ENCODE measurements around the gene SORCS2.

SORCS2 gene

GRCh38 chr4:7500404-7500803 lies 308.1 kb downstream of the SORCS2 start:
- no peak for DNase-seq

GRCh38 chr4:7501314-7501713 lies 309.0 kb downstream of the SORCS2 start:
- DNase-seq = no peak

- no peak for DNase-seq
Observed at GRCh38 chr4:7501873-7502272, 309.5 kb downstream of the SORCS2 start.

DNA sequence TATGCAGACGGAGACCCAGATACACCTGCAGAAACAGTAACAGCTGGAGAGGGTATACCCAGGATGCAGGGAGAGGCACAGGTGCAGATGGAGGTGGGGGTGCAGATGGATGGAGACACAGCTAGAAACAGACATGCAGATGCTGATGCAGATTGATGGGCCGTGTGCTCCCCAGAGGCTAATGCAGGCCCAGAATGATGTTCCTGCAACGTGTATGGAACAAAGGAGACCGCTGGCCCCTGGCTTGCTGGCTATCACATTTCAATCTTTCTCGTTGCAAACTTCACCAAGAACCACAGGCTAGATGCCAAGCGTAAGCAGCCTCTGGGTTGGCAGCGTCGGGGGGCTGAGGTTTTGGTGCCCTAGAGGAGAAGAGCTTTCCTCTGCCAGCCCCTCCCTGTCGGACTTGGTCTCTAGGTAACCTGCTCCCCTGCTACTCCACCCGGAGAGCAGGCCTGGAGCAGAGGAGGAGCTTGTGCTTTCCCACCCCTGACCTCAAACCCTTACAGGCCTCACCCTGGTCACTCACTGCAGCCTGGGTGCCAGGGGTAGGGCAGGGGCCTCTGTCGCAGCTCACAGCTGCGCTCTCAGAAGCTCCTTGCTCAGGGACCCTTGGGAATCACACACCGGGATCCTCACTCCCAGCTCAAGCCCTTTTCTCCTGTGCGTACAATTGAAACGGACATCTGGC lies 311.4 kb downstream of the SORCS2 start:
- no peak for DNase-seq

- no peak for DNase-seq
Observed at GRCh38 chr4:7505116-7505900, 313.0 kb downstream of the SORCS2 start.

- peak; percentile 1 for DNase-seq
Observed at GRCh38 chr4:7506119-7506518, 313.8 kb downstream of the SORCS2 start.

GRCh38 chr4:7506572-7506971 lies 314.2 kb downstream of the SORCS2 start:
- DNase-seq = no peak

GRCh38 chr4:7507381-7507780 lies 315.0 kb downstream of the SORCS2 start:
- no peak for DNase-seq

DNA sequence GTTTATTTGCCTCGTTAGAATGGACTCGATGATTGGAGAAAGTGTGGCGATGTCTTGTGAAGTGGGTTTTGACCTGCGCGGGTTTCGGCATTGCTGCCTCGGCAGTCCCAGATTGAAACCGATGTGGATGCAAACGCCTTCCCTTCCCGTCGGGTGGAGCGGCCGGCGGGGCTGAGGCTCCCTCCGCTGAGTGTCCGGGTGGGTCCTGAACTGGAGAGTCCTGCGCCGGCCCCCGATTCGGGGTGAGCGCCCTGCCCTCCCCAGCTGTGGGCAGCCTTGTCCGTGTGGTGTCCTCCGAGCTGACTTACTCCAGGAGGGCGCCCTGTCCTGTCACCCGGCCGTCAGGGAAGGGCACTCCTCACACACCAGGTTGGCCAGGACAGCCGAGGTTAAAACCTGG lies 317.7 kb downstream of the SORCS2 start:
- DNase-seq = no peak

- no peak for DNase-seq
Observed at GRCh38 chr4:7510538-7510937, 318.2 kb downstream of the SORCS2 start.

DNA sequence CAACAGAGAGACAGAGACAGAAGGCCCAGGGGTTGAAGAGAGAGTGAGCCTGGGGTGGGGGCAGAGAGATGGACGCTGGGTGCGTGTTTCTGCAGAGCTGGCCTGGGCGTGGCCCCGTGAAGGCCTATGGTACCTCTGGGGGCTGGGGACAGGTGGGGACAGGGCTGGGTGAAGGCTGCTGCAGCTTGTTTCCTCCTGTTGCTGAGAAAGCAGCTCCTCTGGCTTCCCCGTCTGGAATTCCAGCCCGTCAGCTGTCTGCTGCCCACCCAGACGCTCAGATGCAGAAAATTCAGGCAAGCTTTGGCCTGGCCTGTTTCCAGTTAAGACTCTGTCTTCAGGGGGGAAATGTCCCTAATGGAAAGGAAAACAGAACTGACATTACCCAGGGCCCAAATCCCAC lies 319.2 kb downstream of the SORCS2 start:
- DNase-seq = no peak

- no peak for DNase-seq
Observed at GRCh38 chr4:7512428-7512827, 320.1 kb downstream of the SORCS2 start.

DNA sequence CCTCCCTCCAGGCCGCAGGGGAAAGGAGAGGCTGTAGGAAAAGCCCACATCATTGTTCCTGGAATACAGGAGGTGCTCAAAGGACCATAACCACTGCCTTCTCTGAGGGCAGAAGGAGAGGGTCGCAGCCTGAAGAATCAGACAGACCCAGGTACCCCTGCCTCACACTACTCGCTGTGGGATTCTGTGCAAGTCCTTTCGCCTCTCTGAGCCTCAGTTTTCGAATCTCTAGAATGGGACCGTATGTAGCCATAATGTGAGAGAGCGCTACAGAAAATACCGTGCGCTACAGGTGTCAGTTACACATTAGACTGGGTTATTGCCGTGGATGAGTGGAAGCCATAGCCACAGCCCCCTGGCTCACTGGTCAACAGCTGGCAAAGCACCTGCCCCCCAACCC lies 320.6 kb downstream of the SORCS2 start:
- DNase-seq = no peak

GRCh38 chr4:7513671-7514070 lies 321.3 kb downstream of the SORCS2 start:
- DNase-seq = no peak

GRCh38 chr4:7514281-7514680 lies 321.9 kb downstream of the SORCS2 start:
- no peak for DNase-seq

- DNase-seq = no peak
Observed at GRCh38 chr4:7514789-7515188, 322.5 kb downstream of the SORCS2 start.

DNA sequence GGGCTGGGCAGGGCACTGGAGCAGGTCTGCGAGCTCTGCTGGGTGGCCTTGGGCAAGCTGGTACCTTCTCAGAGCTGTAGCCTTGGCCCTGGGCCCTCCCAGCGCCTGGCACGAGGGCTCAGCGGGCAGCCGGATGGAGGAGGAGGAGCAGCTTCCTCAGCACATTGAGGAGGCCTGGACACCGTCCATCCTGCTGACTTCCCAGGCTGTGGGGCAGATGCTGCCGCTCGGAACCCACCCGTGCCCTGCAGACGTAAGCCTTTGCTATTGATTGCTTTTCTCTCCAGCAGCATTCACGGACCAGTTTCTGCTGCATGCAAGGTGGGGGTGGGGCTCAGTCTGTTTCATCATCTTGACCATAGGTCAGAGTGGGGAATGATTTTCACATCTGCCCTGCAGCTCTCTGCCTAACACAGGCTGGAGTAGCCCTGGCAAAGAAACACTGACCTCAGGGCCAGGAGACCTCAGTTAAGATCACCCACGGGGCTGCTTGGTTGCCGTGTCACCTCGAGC lies 323.1 kb downstream of the SORCS2 start:
- no peak for DNase-seq

GRCh38 chr4:7516096-7516772 lies 323.9 kb downstream of the SORCS2 start:
- no peak for DNase-seq

DNA sequence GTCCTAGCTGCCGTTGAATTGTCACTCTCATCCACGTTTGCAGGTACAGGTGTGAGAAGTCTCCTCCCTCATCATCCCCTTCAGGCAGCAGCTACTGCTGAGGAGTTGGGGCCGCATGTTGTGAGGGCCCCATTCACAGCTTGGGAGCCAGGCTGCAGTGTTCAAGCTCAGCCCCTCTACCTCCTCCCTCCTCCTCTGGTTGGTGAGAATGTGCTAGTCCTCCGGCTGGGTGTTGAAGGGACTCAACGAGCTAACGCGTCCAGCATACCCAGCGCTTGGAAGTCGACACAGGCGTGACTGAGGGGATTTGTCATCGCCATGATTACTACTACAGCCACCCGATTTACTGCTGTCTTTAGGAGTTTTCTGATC lies 324.4 kb downstream of the SORCS2 start:
- DNase-seq = no peak

GRCh38 chr4:7518871-7519637 lies 326.7 kb downstream of the SORCS2 start:
- no peak for DNase-seq

DNA sequence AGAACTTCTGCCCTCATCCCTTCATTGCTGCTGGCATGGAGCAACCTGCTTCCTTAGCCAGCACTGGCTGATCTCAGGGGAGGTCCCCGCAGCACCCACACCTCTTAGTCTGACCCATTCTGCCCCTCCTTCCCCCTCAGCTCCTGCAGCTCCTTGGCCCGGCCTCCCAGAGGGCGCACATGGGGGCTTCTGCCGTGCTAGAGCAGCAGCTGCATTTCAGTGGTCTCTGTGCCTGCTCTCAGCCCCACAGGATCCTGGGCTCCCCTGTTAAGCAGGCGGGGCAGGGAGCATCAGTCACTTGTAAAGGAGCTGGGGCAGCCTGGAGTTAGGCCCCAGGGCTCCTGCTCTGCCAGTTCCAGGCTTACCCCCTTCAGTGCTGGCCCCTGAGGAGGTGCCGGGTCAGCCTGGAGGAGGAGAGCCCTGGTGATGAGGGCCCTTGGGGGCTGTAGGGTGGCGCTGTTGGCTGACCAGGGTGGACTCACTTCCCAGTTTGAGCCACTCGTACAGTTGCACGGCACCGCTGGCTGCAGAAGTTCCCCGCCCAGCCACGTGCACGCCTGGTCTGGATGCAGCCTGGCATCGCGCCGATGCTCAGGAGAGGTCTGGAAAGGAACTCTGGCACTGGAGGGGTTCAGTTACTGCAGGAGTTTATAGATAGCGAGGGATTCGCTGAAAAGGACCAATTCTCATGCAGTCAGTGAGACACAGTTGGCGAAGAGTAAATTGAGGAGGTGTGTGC lies 327.5 kb downstream of the SORCS2 start:
- DNase-seq = no peak

DNA sequence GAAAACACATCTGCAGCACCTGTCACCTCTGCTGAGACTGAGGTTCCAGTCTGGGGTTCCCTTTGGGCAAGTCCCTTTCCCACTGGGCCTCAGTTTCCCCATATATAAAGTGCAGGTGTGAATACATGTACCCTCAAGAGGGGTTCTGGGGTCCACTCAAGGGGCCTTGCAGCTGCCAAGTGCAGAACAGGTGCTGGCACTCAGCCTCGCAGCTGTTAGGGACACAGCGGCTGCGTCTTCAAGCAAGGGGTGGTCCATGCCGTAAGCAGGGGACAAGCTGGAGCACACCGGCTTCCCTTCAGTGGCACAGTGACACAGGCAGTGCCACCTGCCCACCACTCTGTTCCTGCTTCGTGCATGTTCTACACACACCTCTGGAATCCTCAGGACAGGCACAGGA lies 329.3 kb downstream of the SORCS2 start:
- DNase-seq = no peak
